IPS-20b (cell line): ENCODE data around the gene FMN1.
A peak's percentile ranks its signal among the peaks of the same experiment; 100 is the strongest.

Source experiments
- H3K27ac ChIP-seq: one replicate; pipeline ENCODE4 v1.5.1; 2013; ENCODE audit warnings: low read length
- H3K27me3 ChIP-seq: 2 replicates; pipeline ENCODE4 v1.6.1; 2013; ENCODE audit warnings: mild to moderate bottlenecking, low read length, inconsistent platforms; ENCODE audit not compliant: insufficient read depth
- H3K36me3 ChIP-seq: 2 replicates; pipeline ENCODE4 v1.6.1; 2013; ENCODE audit warnings: low read depth, mild to moderate bottlenecking, inconsistent platforms, low read length, moderate library complexity; ENCODE audit not compliant: insufficient read depth
- H3K4me1 ChIP-seq: 2 replicates; pipeline ENCODE4 v1.6.1; 2013; ENCODE audit warnings: mild to moderate bottlenecking, control low read depth, inconsistent platforms, low read length, moderate library complexity; ENCODE audit not compliant: insufficient read depth
- H3K4me3 ChIP-seq: 2 replicates; pipeline ENCODE4 v1.5.1; 2013; ENCODE audit warnings: mild to moderate bottlenecking, low read length, inconsistent platforms
- H3K9ac ChIP-seq: 2 replicates; pipeline ENCODE4 v1.6.1; 2013; ENCODE audit warnings: low read depth, mild to moderate bottlenecking, inconsistent platforms, low read length, moderate library complexity
- H3K9me3 ChIP-seq: 2 replicates; pipeline ENCODE4 v1.6.1; 2013; ENCODE audit warnings: mild to moderate bottlenecking, low read depth, low read length, inconsistent platforms; ENCODE audit not compliant: insufficient read depth

FMN1 gene

GRCh38 chr15:33211176-33211808 lies 16.8 kb upstream of the FMN1 start:
- no peaks in the 10 kb centered on the region for H3K9me3 ChIP-seq
- no peaks in the 10 kb centered on the region for H3K27me3 ChIP-seq
- no peak overlapping the region for H3K27ac ChIP-seq
- H3K9ac ChIP-seq, result no peak overlapping the region
- no peaks in the 10 kb centered on the region for H3K36me3 ChIP-seq
- no peak overlapping the region for H3K4me3 ChIP-seq
- H3K4me1 ChIP-seq, result no peaks in the 10 kb centered on the region

- H3K9me3 ChIP-seq, result no peaks in the 10 kb centered on the region
- no peaks in the 10 kb centered on the region for H3K36me3 ChIP-seq
- no peak overlapping the region for H3K9ac ChIP-seq
- no peak overlapping the region for H3K4me3 ChIP-seq
- no peak overlapping the region for H3K27ac ChIP-seq
- H3K4me1 ChIP-seq, result no peaks in the 10 kb centered on the region
- no peaks in the 10 kb centered on the region for H3K27me3 ChIP-seq
Measured at GRCh38 chr15:33209575-33210481, 15.3 kb upstream of the FMN1 start.

GRCh38 chr15:33207646-33208045 lies 13.1 kb upstream of the FMN1 start:
- peaks cover 3% of the 10 kb centered on the region; the same call in 1 of the 2 replicates for H3K4me1 ChIP-seq
- no peaks in the 10 kb centered on the region for H3K27me3 ChIP-seq
- H3K4me3 ChIP-seq, result no peak overlapping the region
- H3K9ac ChIP-seq, result no peak overlapping the region
- no peak overlapping the region for H3K27ac ChIP-seq
- H3K36me3 ChIP-seq, result no peaks in the 10 kb centered on the region
- H3K9me3 ChIP-seq, result no peaks in the 10 kb centered on the region

- Histone ChIP-seq H3K9ac (no peak overlapping the region), H3K4me1 (peaks cover 13% of the 10 kb centered on the region), H3K9me3 (no peaks in the 10 kb centered on the region), H3K4me3 (no peak overlapping the region), H3K36me3 (no peaks in the 10 kb centered on the region), H3K27me3 (no peaks in the 10 kb centered on the region), H3K27ac (no peak overlapping the region)
Measured at GRCh38 chr15:33206366-33206765, 11.9 kb upstream of the FMN1 start.

GRCh38 chr15:33204926-33205325 lies 10.4 kb upstream of the FMN1 start:
- Histone ChIP-seq H3K4me3 (no peak overlapping the region), H3K36me3 (no peaks in the 10 kb centered on the region), H3K9me3 (no peaks in the 10 kb centered on the region), H3K4me1 (peaks cover 26% of the 10 kb centered on the region), H3K27me3 (no peaks in the 10 kb centered on the region), H3K27ac (no peak overlapping the region), H3K9ac (no peak overlapping the region)

GRCh38 chr15:33204087-33204486 lies 9.6 kb upstream of the FMN1 start:
- Histone ChIP-seq H3K36me3 (no peaks in the 10 kb centered on the region), H3K4me1 (peaks cover 26% of the 10 kb centered on the region), H3K27ac (no peak overlapping the region), H3K27me3 (no peaks in the 10 kb centered on the region), H3K9ac (no peak overlapping the region), H3K4me3 (no peak overlapping the region), H3K9me3 (no peaks in the 10 kb centered on the region)

GRCh38 chr15:33201491-33202231 lies 7.1 kb upstream of the FMN1 start:
- Histone ChIP-seq H3K27me3 (no peaks in the 10 kb centered on the region), H3K9me3 (no peaks in the 10 kb centered on the region), H3K4me3 (no peak overlapping the region), H3K36me3 (no peaks in the 10 kb centered on the region), H3K4me1 (peaks cover 26% of the 10 kb centered on the region), H3K27ac (no peak overlapping the region), H3K9ac (peak overlapping the region; percentile 8; the same call in 1 of the 2 replicates)

- Histone ChIP-seq H3K27me3 (no peaks in the 10 kb centered on the region; the same call in 1 of the 2 replicates), H3K9ac (no peak overlapping the region), H3K4me3 (no peak overlapping the region), H3K4me1 (peaks cover 26% of the 10 kb centered on the region), H3K27ac (no peak overlapping the region), H3K9me3 (no peaks in the 10 kb centered on the region), H3K36me3 (no peaks in the 10 kb centered on the region)
Measured at GRCh38 chr15:33200903-33201302, 6.4 kb upstream of the FMN1 start.

- Histone ChIP-seq H3K27me3 (peaks cover 3% of the 10 kb centered on the region; the same call in 1 of the 2 replicates), H3K36me3 (no peaks in the 10 kb centered on the region), H3K9ac (no peak overlapping the region), H3K27ac (no peak overlapping the region), H3K4me1 (peaks cover 26% of the 10 kb centered on the region), H3K4me3 (no peak overlapping the region), H3K9me3 (no peaks in the 10 kb centered on the region)
Measured at GRCh38 chr15:33200444-33200843, 5.9 kb upstream of the FMN1 start.

- Histone ChIP-seq H3K27me3 (peaks cover 11% of the 10 kb centered on the region; the same call in 1 of the 2 replicates), H3K4me1 (peaks cover 28% of the 10 kb centered on the region), H3K4me3 (no peak overlapping the region), H3K9me3 (no peaks in the 10 kb centered on the region), H3K27ac (no peak overlapping the region), H3K36me3 (no peaks in the 10 kb centered on the region), H3K9ac (no peak overlapping the region)
Measured at GRCh38 chr15:33198541-33198940, 4.0 kb upstream of the FMN1 start.

GRCh38 chr15:33197636-33198035 lies 3.1 kb upstream of the FMN1 start:
- Histone ChIP-seq H3K9me3 (no peaks in the 10 kb centered on the region), H3K4me1 (peaks cover 27% of the 10 kb centered on the region), H3K27ac (no peak overlapping the region), H3K36me3 (no peaks in the 10 kb centered on the region), H3K27me3 (peaks cover 17% of the 10 kb centered on the region; the same call in 1 of the 2 replicates), H3K9ac (no peak overlapping the region), H3K4me3 (no peak overlapping the region)
